Stimulated activated CD4-positive, alpha-beta T cell treated with anti-CD3 and anti-CD28 coated beads, Interleukin-4, amount 100 ng/mL, for 24 hours (primary cell): Measurements from ENCODE around the gene DKK2.
A peak's percentile ranks its signal among the peaks of the same experiment; 100 is the strongest.

Experiments used
- DNase-seq: peaks from one replicate; pipeline ENCODE4 v3.0.0-alpha.2; 2020

DKK2 gene

DNA sequence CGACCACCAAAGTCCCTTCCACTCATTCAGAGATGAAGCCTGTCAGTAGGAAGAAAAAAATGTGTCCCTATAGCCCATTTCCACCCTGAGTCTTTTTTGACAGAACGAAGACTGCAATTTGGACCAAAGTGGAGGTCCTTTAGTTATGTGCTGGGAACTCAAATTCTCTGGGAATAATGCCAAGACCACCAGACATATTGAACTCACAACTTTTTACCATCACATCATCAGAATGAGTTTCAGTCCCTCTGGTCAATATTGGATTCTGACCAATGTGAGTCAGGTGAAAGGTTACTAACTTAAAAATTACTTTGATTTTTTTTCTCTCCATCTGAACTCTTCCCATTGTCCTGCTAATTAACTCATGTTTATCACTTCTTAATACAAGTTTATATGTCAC lies 128.9 kb downstream of the DKK2 start:
- no peak for DNase-seq

DNA sequence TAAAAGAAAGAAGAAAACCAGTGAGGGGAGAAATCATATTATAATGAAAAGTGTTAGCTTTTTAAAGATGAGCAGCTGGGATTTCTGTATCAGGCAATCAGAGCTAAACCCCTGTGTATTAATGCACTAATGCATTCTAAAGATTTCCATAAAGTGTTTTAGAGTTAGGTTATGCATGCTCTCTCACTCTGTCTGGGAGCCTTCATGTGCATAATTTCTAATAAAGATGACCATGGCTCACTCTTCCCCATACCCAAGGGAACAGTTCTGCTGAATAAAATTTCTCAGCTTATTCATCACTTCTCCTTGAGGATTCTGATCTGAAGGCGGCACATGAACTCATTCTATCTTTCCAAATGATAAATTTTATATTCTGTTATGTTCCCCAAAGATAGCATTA lies 129.4 kb downstream of the DKK2 start:
- no peak for DNase-seq

DNA sequence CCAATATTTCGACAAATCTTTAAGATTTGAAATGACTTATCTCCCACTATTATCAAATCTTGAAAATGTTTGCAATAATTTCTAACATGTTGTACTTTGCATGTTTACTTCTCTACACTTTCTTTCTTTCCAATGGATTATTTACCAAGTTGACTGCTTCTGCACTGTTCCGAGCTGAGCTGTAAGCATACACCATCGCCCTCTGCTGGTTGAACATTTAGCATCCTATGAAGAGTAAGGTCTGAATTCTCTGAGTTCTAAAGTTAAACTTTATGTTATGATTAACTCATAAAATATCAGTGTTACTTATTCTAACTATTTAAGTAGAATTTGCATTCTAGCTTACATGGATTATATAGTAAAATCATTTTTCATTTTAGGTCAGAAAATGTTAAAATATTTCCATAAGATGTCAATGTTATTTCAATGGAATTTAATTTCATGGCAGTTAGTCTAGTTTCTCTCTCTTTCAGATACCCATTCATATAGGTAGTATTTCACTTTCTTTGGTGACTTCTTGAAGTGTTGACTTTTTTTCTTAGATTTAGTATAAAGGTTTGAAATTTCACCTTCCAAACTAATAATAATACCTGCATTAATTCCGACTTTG lies 137.4 kb downstream of the DKK2 start:
- DNase-seq = peak; percentile 6

DNA sequence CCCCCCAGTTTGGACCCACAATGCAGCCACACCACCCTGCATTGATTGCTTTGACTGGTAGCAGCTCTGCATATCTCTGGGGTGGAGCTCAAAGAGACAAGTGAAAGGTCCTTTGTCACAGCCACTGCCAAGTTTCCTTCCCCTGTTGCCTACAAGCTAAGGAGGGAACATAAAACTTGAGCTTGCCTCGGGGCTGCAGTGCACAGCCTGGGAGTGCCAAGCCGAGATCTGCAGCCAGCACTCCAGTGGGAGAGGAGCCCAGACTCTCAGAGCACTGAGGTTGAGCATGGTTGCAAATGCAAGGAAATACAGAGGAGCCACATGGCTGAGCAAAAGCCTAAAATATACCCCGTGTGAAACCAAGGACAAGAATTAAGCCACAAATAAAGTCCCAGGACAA lies 142.2 kb downstream of the DKK2 start:
- no peak for DNase-seq

DNA sequence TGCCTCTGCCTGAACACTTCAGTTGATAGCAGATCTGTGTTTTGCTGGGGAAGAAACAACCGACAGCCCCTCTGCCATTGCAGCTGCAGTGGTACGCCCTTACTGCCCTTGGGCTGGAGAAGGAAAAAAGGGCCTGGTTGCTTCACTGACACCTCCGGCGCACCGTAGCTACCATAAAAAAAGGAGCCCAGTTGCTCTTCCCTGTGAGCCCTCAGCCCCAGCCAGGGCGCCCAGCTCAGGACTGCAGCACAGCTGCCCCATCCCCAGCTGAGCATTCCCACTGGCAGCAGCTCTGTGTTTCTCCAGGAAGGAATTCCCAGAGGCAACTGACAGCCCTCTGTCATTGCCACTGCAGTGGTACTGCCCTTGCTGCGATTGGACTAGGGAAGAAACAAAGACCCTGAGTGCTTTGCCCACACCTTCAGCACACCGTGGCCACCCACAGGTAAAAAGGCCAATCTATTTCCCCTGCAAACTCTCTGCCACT lies 142.7 kb downstream of the DKK2 start:
- no peak for DNase-seq

DNA sequence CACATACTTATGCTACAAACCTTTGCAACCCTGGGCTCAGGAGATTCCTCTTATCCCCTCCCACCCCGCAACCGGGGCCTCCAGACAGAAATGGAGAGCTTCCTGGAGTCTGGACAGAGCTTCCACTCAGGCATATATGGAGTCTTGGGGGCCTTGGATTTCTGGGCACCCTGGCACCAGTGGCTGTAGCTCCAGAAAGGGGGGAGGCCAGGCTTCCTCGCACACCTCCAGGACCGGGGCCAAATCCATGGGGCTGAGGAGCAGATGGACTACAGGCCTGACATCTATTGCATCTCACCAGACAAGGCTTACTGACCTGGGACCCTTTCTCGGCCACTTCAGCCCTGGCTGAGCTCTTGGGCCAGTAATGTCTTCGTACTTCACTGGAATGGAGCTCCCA lies 143.3 kb downstream of the DKK2 start:
- DNase-seq = no peak

DNA sequence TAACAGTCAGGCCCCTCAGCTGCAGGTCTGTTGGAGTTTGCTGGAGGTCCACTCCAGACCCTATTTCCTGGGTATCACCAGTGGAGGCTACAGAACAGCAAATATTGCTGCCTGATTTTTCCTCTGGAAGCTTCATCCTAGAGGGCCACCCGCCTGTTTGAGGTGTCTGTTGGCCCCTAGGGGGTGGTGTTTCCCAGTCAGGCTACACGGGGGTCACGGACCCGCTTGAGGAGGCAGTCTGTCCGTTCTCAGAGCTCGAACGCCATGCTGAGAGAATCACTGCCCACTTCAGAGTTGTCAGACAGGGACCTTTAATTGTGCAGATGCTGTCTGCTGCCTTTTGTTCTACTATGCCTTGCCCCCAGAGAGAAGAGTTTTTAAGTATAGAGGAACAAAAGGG lies 160.8 kb downstream of the DKK2 start:
- no peak for DNase-seq
